Subcutaneous abdominal adipose tissue (tissue), 5 donors: ENCODE results near the gene CCL8.
"Not testable (repeated sequence)": the region's sequence is repeated elsewhere in the genome, so short reads cannot be mapped to it uniquely, and the experiment has no call there.

ENCODE experiments used
- H3K27ac ChIP-seq: one replicate; pipeline ENCODE4 v1.7.0; 2013; ENCODE audit warnings: low read depth, mild to moderate bottlenecking, inconsistent platforms, low read length, moderate library complexity
- H3K27me3 ChIP-seq, 5 donors: one replicate each; pipeline ENCODE4 v1.7.0; 2013; ENCODE audit warnings: low read length in 5 of 5, inconsistent platforms in 1 of 5; ENCODE audit not compliant: control insufficient read depth in 5 of 5, insufficient read depth in 4 of 5
- H3K36me3 ChIP-seq, 5 donors: one replicate each; pipeline ENCODE4 v1.7.0; 2013; ENCODE audit warnings: low read length in 5 of 5; ENCODE audit not compliant: control insufficient read depth in 5 of 5, insufficient read depth in 5 of 5
- H3K4me1 ChIP-seq, 5 donors: one replicate each; pipeline ENCODE4 v1.7.0; 2013; ENCODE audit warnings: low read length in 5 of 5, mild to moderate bottlenecking in 3 of 5, moderate library complexity in 1 of 5; ENCODE audit not compliant: control insufficient read depth in 5 of 5, insufficient read depth in 5 of 5
- H3K4me3 ChIP-seq, 5 donors: one replicate each; pipeline ENCODE4 v1.7.0; 2013; ENCODE audit warnings: low read length in 5 of 5, low read depth in 1 of 5
- H3K9ac ChIP-seq, 5 donors: one replicate each; pipeline ENCODE4 v1.7.0; 2013; ENCODE audit warnings: low read length in 5 of 5, mild to moderate bottlenecking in 4 of 5, moderate library complexity in 3 of 5
- H3K9me3 ChIP-seq, 5 donors: one replicate each; pipeline ENCODE4 v1.7.0; 2013; ENCODE audit warnings: low read length in 5 of 5; ENCODE audit not compliant: control insufficient read depth in 5 of 5
- donor health status: healthy.
- donor health status: healthy.
- donor health status: healthy.
- donor health status: healthy.
- donor health status: healthy.

CCL8 gene

DNA sequence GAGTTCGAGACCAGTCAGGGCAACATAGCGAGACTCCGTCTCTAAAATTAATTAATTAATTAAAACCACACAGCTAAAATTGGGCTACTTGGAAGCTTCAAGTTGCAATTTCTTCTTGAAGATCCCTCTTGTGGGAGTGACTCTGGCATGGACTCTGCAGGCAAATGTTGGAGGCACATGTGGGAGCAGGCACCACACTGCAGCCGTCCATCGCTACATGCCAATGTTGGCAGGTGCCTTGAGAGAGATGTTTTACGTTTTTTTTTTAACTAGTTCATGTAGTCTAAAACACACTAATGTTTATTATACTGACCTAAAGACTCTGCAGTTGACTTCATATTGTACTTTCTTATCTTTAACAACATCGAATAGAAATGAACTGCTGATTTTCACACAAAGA lies 7.9 kb upstream of the CCL8 start:
- Histone ChIP-seq H3K4me1 (peaks cover 10 to 60% (median 50%) of the 10 kb centered on the region in 5 donors), H3K36me3 (no peaks in the 10 kb centered on the region), H3K9me3 (no peaks in the 10 kb centered on the region), H3K27ac (no peak overlapping the region), H3K27me3 (peaks cover 0 to 2% (median 0%) of the 10 kb centered on the region in 5 donors), H3K9ac (no peak overlapping the region), H3K4me3 (no peak overlapping the region)

DNA sequence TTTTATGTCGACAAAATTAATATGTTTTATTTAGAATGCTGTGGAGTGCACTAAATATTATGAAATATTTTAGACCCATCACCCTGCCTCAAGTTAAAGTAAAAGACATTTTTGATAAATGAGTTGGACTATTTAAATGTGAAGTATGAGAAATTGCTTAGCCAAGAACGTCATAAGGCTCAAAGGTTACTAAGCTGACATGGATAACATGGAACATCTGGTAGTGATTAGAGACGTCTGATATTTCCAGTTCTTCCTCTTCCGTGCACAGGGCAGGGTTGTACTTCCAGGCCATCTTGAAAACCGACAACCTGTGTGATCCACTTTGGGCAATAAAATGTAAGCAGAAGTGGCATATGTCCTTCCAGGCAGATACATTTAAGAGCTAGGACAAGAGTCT lies 7.2 kb upstream of the CCL8 start:
- Histone ChIP-seq H3K27me3 (peaks cover 0 to 2% (median 0%) of the 10 kb centered on the region in 5 donors), H3K4me1 (peaks cover 10 to 52% (median 42%) of the 10 kb centered on the region in 5 donors), H3K36me3 (no peaks in the 10 kb centered on the region), H3K4me3 (no peak overlapping the region), H3K27ac (no peak overlapping the region), H3K9me3 (no peaks in the 10 kb centered on the region), H3K9ac (no peak overlapping the region)

DNA sequence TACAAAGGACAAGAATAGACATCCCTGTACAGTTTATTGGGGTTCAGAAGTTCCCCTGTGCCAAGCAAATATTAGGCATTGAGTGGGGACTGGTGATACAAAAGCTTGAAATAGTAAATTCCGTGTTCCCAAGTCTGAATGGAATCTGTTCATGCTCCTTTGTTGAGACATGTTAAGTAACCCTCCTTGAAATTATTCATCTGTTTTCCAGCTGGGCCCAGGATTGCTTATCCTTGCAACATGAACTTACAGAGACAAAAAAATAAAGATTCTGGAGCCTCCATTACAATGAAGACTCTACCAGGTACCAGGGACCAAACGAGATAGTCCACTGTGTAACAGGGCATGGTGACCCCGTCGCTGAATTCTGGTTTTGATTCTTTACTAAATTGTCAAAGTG lies 6.1 kb upstream of the CCL8 start:
- peaks cover 10 to 41% (median 33%) of the 10 kb centered on the region in 5 donors for H3K4me1 ChIP-seq
- H3K9me3 ChIP-seq: no peaks in the 10 kb centered on the region
- peaks cover 0 to 2% (median 0%) of the 10 kb centered on the region in 5 donors for H3K27me3 ChIP-seq
- no peaks in the 10 kb centered on the region for H3K36me3 ChIP-seq
- H3K9ac ChIP-seq: no peak overlapping the region
- peak overlapping the region; percentile 74 for H3K27ac ChIP-seq
- H3K4me3 ChIP-seq: no peak overlapping the region

DNA sequence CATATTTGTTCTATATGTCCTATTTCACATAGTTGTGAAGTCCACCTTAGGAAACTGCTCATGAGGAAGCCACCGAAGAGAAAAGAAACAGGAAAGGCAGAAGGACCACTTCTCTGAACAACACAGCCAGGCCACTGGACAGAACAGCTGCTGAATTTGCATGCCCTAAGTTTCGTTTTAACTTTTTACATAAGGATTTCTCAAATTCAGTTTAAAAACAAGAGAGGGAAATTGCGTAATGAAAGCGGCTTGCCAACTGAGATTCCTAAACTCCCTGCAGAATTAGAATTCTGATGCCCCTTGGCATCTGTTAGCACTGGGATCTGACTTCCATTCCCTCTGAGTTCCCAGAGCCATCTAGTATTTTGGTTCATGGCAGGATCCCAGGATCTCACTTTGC lies 5.0 kb upstream of the CCL8 start:
- Histone ChIP-seq H3K36me3 (no peaks in the 10 kb centered on the region), H3K4me1 (peaks cover 15 to 44% (median 39%) of the 10 kb centered on the region in 5 donors), H3K9ac (peak overlapping the region in 3 of 5 donors; percentile 6 to 85 (median 70)), H3K27ac (peak overlapping the region; percentile 74), H3K9me3 (no peaks in the 10 kb centered on the region), H3K27me3 (peaks cover 0 to 2% (median 0%) of the 10 kb centered on the region in 5 donors), H3K4me3 (peak overlapping the region in 1 of 5 donors; percentile 29)

DNA sequence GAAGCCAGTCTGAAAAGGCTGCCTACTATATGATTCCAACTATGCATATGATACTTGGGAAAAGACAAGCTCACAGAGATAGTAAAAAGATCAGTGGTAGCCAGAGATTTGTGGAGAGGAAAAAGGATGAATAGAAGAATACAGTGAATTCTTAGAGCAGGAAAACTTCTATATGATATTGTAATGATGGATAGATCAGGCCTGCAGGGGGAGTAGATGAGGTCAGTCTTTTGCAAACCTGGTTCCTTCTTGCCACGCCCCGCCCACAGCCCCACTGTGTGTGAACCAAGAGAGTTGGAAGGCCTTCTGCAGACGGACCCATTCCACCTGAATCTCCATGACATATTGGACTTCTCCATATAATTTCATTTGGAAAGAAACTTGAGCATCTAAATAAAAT lies 761 bp upstream of the CCL8 start:
- no peaks in the 10 kb centered on the region for H3K36me3 ChIP-seq
- peaks cover 0 to 3% (median 0%) of the 10 kb centered on the region in 5 donors for H3K9me3 ChIP-seq
- peaks cover 0 to 2% (median 0%) of the 10 kb centered on the region in 5 donors for H3K27me3 ChIP-seq
- H3K4me1 ChIP-seq: peaks cover 16 to 37% (median 26%) of the 10 kb centered on the region in 5 donors
- H3K4me3 ChIP-seq: no peak overlapping the region
- no peak overlapping the region for H3K9ac ChIP-seq
- H3K27ac ChIP-seq: peak overlapping the region; percentile 54

DNA sequence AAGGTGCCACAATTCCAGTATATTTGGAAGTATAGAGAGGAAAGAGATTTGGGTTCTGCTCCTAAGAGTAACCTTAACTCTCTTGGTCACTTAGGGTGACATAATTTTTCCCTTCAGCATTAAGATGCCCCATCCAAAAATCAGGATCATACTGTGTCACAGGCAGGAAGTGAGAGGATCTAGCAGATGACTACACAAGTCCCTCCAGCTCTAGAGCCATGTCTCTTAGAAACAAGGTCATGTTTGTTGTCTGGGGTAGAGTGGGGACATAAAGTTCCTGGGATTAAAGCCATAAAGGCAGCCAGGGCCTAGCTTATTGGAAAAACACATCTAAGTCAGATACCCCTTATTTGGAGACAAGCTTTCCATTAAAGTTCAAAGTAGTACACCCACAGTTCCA lies 2.7 kb downstream of the CCL8 start:
- Histone ChIP-seq H3K27me3 (no peaks in the 10 kb centered on the region), H3K4me3 (no peak overlapping the region), H3K27ac (no peak overlapping the region), H3K9me3 (peaks cover 0 to 8% (median 0%) of the 10 kb centered on the region in 5 donors), H3K4me1 (peaks cover 5 to 21% (median 10%) of the 10 kb centered on the region in 5 donors), H3K36me3 (no peaks in the 10 kb centered on the region), H3K9ac (no peak overlapping the region)

DNA sequence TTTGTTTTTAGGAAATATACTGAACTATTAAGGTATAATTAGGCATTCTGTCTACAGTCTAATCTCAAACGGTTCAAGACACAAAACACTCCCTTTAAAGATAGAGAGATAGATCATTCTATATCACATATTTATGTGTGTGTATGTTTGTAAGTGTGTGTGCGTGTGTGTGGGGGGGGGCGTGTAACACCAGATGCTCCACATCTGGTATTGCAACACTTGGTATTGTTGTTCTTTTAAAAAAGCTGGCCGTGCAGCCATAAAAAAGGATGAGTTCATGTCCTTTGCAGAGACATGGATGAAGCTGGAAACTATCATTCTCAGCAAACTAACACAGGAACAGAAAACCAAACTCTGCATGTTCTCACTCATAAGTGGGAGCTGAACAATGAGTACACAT lies 8.3 kb downstream of the CCL8 start:
- not testable (repeated sequence) for H3K27ac ChIP-seq, H3K4me1 ChIP-seq, H3K36me3 ChIP-seq, H3K9me3 ChIP-seq, H3K4me3 ChIP-seq, H3K9ac ChIP-seq, H3K27me3 ChIP-seq

DNA sequence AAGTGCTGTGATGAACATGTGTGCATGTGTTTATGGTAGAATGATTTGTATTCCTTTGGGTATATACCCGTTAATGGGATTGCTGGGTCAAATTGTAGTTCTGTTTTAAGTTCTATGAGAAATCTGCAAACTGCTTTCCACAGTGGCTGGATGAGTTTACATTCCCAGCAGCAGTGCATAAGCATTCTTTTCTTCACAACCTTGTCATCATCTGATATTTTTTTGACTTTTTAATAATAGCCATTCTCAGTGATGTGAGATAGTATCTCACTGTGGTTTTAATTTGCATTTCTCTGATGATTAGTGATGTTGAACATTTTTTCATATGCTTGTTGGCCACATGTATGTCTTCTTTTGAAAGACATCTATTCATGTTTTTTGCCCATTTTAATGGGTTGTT lies 18.5 kb downstream of the CCL8 start:
- no peak overlapping the region for H3K27ac ChIP-seq
- peaks cover 0 to 2% (median 0%) of the 10 kb centered on the region in 5 donors for H3K9me3 ChIP-seq
- no peak overlapping the region for H3K9ac ChIP-seq
- no peaks in the 10 kb centered on the region for H3K36me3 ChIP-seq
- no peaks in the 10 kb centered on the region for H3K4me1 ChIP-seq
- no peaks in the 10 kb centered on the region for H3K27me3 ChIP-seq
- H3K4me3 ChIP-seq: no peak overlapping the region

DNA sequence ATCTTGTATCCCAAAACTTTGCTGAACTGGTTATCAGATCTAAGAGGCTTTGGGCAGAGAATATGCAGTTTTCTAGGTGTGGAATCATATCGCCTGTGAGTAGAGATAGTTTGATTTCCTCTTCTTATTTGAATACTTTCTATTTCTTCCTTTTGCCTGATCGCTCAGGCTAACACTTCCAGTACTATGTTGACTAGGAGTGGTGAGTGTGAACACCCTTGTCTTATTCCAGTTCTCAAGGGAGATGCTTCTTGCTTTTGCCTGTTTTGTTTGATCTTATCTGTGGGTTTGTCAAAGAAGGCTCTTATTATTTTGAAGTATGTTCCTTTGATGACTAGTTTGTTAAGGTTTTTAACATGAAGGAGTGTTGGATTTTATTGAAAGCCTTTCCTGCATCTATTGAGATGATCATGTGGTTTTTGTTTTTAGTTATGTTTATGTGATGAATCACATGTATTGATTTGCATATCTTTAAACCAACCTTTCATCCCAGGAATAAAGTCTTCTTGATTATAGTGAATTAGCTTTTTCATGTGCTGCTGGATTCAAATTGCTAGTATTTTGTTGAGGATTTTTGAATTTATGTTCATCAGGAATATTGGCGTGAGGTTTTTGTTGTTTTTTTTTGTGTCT lies 20.0 kb downstream of the CCL8 start:
- no peak overlapping the region for H3K27ac ChIP-seq
- H3K4me3 ChIP-seq: no peak overlapping the region
- peaks cover 0 to 2% (median 0%) of the 10 kb centered on the region in 5 donors for H3K9me3 ChIP-seq
- H3K36me3 ChIP-seq: no peaks in the 10 kb centered on the region
- no peak overlapping the region for H3K9ac ChIP-seq
- no peaks in the 10 kb centered on the region for H3K27me3 ChIP-seq
- H3K4me1 ChIP-seq: no peaks in the 10 kb centered on the region

DNA sequence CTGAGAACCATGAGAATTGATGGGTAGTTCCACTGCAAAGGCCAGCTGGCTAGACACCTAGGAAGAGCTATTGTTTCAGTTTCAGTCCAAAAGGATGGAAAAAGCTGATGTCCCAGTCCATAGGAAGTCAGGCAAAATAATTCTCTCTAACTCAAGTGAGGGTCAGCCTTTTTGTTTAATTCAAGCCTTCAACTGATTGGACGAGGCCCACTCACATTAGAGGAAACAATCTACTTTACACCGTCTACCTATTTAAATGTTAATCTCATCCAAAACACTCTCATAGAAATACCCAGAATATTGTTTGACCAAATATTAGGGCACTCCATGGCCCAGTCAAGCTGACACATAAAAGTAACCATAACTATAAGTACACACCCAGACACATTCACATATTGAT lies 22.7 kb downstream of the CCL8 start:
- no peaks in the 10 kb centered on the region for H3K36me3 ChIP-seq
- H3K9ac ChIP-seq: no peak overlapping the region
- H3K27me3 ChIP-seq: no peaks in the 10 kb centered on the region
- no peak overlapping the region for H3K27ac ChIP-seq
- H3K9me3 ChIP-seq: no peaks in the 10 kb centered on the region
- no peaks in the 10 kb centered on the region for H3K4me1 ChIP-seq
- H3K4me3 ChIP-seq: no peak overlapping the region
